Stimulated activated memory B cell treated with anti-CD40 and anti-IgM and Interleukin-4, amounts not matched to agents 10 μg/mL and 1 μg/mL and 100 μg/mL, for 72 hours (primary cell): Measurements from ENCODE around the gene CORO2B.
"Not testable (repeated sequence)": the region's sequence is repeated elsewhere in the genome, so short reads cannot be mapped to it uniquely, and the experiment has no call there.

Experiments
- ATAC-seq: fragments of 150-1000 bp; cut with Tn5 transposase; 2 replicates; pipeline ENCODE4 v1.10.0; 2021
- H3K27ac Mint-ChIP-seq: one replicate; pipeline ENCODE4 v1.8.0; 2022; ENCODE audit warnings: mild to moderate bottlenecking, mixed read lengths
- H3K27me3 Mint-ChIP-seq: one replicate; pipeline ENCODE4 v1.8.0; 2022; ENCODE audit warnings: mixed read lengths
- H3K36me3 Mint-ChIP-seq: one replicate; pipeline ENCODE4 v1.8.0; 2022; ENCODE audit warnings: mixed read lengths
- H3K4me1 Mint-ChIP-seq: one replicate; pipeline ENCODE4 v1.8.0; 2022; ENCODE audit warnings: mixed read lengths
- H3K4me3 Mint-ChIP-seq: one replicate; pipeline ENCODE4 v1.8.0; 2022; ENCODE audit warnings: mild to moderate bottlenecking, moderate library complexity, mixed read lengths
- H3K9me3 Mint-ChIP-seq: one replicate; pipeline ENCODE4 v1.8.0; 2022; ENCODE audit warnings: mixed read lengths

CORO2B gene

DNA sequence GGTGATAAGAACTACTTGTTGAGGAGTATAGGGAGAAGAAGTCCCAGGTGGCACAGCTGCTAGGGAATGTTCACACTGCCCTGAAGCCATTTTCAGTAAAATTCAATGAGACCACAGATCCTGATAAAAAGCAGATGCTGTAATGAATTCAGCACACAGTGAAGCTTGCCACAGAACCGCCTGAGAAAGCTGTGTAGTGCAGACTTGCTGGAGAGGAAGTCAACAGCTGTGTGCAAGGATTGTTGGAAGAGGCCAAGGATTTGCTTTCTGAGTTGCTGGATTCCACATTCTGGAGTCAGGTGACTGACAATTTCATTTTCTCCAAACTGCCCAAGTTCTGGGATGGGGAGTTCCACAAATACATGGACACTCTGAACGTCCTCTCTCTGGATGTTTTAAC is 171.0 kb downstream of the CORO2B start:
- no peak for ATAC-seq
- H3K27ac Mint-ChIP-seq, result no peak overlapping the region
- H3K9me3 Mint-ChIP-seq, result peaks cover 6% of the 10 kb centered on the region
- peaks cover 32% of the 10 kb centered on the region for H3K27me3 Mint-ChIP-seq
- H3K36me3 Mint-ChIP-seq, result no peaks in the 10 kb centered on the region
- peaks cover 8% of the 10 kb centered on the region for H3K4me1 Mint-ChIP-seq
- no peak overlapping the region for H3K4me3 Mint-ChIP-seq

DNA sequence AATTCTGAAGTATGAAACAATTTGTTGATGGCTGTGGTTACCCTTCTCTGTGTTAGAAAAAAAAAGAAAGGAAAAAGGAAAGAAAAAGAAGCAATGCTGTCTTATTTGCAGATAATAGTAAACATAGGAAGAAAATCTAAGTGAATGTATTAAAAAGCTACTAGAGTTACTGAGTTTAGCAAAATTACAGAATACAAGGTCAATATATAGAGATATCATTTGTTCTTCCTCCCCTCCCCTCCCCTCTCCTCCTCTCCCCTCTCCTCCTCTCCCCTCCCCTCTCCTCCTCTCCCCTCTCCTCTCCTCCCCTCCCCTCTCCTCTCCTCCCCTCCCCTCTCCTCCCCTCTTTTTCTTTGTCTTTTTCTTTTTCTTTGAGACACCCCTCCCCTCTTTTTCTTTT is 172.8 kb downstream of the CORO2B start:
- ATAC-seq, result no peak
- Mint-ChIP-seq H3K27me3 (peaks cover 37% of the 10 kb centered on the region), H3K4me3 (no peak overlapping the region), H3K4me1 (peaks cover 13% of the 10 kb centered on the region), H3K27ac (no peak overlapping the region), H3K36me3 (no peaks in the 10 kb centered on the region), H3K9me3 (peaks cover 6% of the 10 kb centered on the region)

DNA sequence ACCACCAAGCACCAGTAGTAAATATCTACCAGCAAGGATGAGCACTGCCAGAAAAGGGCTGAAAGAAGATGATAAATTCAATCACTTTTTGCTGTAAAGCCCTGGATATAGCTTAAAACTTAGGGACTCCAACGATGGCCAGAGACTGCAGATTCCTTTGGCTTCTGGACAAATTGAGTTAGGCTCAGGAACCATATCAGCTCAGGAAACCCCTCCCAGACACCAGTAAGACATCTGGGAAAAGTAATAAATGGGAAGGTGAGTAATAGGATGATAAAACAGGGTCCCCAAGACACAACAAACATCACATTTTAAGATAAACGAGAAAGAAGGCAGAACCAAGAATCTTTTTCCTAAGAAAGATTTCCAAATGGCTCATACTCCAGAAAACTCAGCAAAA is 176.9 kb downstream of the CORO2B start:
- ATAC-seq, result no peak
- peaks cover 13% of the 10 kb centered on the region for H3K4me1 Mint-ChIP-seq

DNA sequence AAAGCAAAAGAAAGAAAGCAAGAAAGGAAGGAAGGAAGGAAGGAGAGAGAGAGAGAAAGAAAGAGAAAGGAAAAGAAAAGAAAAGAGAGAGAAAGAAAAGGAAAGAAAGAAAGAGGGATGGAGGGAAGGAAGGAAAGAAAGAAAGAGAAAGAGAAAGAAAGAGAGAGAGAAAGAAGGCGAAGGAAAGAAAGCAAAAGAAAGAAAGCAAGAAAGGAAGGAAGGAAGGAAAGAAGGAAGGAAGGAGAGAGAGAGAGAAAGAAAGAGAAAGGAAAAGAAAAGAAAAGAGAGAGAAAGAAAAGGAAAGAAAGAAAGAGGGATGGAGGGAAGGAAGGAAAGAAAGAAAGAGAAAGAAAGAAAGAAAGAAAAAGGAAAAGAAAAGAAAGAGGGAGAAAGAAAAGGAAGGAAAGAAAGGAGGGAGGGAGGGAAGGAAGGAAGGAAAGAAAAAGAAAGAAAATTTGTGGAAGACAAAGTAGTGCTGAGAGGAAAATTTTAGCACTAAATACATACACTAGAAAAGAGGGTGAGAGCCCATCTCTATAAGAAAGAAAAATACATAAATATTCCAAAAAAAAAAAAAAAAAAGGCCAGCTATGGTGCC is 181.3 kb downstream of the CORO2B start:
- peaks cover 62% of the 10 kb centered on the region for H3K27me3 Mint-ChIP-seq
- not testable (repeated sequence) for H3K4me1 Mint-ChIP-seq, H3K36me3 Mint-ChIP-seq, H3K4me3 Mint-ChIP-seq, ATAC-seq, H3K9me3 Mint-ChIP-seq, H3K27ac Mint-ChIP-seq

More for the DNA sequence above, 176.9 kb downstream of the CORO2B start:
- Mint-ChIP-seq H3K4me3 (no peak overlapping the region), H3K9me3 (no peaks in the 10 kb centered on the region), H3K27me3 (peaks cover 69% of the 10 kb centered on the region), H3K27ac (no peak overlapping the region), H3K36me3 (no peaks in the 10 kb centered on the region)

DNA sequence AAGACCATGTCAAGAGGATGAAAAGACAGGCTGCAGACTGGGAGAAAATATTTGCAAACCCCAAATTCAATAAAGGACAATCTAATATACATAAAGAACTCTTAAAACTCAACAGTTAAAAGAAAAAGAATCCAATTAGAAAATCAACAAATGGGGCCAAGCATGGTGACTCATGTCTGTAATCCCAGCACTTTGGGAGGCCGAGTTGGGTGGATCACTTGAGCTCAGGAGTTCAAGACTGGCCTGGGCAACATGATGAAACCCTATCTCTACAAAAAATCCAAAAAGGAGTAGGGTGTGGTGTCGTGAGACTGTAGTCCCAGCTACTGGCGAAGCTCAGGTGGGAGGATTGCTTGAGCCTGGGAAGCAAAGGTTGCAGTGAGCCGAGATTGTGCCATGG is 184.3 kb downstream of the CORO2B start:
- no peak for ATAC-seq
- Mint-ChIP-seq H3K4me1 (no peaks in the 10 kb centered on the region), H3K9me3 (no peaks in the 10 kb centered on the region), H3K27ac (no peak overlapping the region), H3K4me3 (no peak overlapping the region), H3K27me3 (peaks cover 46% of the 10 kb centered on the region), H3K36me3 (no peaks in the 10 kb centered on the region)

DNA sequence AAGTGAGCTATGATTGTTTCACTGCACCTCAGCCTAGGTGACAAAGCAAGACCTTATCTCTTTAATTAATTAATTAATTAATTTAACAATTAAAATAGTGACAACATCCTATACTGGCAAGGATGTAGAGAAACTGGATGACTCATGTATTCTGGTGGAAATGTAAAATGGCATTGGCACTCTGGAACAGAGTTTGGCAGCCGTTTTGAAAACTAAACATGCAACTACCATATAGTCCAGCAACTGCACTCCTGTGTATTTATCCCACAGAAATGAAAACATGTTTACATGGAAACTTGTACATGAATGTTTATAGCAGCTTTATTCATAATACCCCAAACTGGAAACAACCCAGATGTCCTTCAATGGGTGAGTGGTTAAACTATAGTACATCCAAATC is 185.3 kb downstream of the CORO2B start:
- ATAC-seq, result no peak
- Mint-ChIP-seq H3K36me3 (no peaks in the 10 kb centered on the region), H3K4me1 (no peaks in the 10 kb centered on the region), H3K9me3 (no peaks in the 10 kb centered on the region), H3K4me3 (no peak overlapping the region), H3K27ac (no peak overlapping the region), H3K27me3 (peaks cover 43% of the 10 kb centered on the region)

DNA sequence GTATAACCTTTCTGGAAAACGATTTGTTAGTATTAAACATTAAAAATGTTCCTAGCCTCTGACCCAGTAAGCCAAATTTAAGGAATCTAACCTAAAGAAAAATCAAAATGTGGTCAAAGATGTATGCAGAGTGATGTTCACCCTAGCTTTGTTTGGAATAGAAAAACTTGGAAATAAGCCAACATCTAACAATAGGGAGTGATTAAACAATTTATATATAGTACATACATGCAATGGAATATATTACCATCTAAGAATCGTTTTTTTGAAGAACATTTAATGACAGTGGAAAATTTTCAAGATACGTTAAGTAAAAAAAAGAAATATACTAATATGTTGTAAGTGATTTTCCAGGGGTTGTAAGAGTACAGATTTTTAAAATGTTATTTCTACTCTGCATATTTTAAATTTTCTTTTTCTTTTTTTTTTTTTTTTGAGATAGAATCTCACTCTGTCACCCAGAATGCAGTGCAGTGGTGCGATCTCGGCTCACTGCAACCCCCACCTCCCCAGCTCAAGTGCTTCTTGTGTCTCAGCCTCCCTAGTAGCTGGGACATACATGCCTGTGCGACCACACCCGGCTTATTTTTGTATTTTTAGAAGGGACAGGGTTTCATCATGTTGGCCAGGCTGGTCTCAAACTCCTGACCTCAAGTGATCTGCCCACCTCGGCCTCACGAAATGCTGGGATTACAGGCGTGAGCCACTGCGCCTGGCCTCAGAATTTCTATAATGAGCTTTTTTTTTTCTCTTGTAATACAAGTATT is 187.0 kb downstream of the CORO2B start:
- Mint-ChIP-seq H3K27me3 (peaks cover 26% of the 10 kb centered on the region), H3K27ac (no peak overlapping the region)

DNA sequence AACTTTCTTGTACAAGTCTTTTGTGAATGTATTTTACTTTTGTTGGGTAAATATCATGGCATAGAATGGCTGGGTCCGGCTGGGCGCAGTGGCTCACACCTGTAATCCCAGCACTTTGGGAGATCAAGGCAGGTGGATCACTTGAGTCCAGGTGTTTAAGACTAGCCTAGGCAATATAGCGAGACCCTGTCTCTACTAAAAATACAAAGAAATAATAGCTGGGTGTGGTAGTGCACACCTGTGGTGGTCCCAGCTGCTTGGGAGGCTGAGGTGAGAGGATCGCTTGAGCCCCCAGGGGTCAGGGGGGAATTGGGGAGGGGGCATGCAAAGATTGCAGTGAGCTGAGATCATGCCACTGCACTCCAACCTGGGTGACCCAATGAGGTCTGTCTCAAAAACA is 189.0 kb downstream of the CORO2B start:
- Mint-ChIP-seq H3K27ac (no peak overlapping the region), H3K4me1 (no peaks in the 10 kb centered on the region), H3K36me3 (no peaks in the 10 kb centered on the region), H3K9me3 (no peaks in the 10 kb centered on the region), H3K27me3 (peaks cover 22% of the 10 kb centered on the region), H3K4me3 (no peak overlapping the region)
- no peak for ATAC-seq

More for the DNA sequence above, 187.0 kb downstream of the CORO2B start:
- H3K36me3 Mint-ChIP-seq, result no peaks in the 10 kb centered on the region
- no peak overlapping the region for H3K4me3 Mint-ChIP-seq
- H3K4me1 Mint-ChIP-seq, result no peaks in the 10 kb centered on the region
- no peak for ATAC-seq
- no peaks in the 10 kb centered on the region for H3K9me3 Mint-ChIP-seq

DNA sequence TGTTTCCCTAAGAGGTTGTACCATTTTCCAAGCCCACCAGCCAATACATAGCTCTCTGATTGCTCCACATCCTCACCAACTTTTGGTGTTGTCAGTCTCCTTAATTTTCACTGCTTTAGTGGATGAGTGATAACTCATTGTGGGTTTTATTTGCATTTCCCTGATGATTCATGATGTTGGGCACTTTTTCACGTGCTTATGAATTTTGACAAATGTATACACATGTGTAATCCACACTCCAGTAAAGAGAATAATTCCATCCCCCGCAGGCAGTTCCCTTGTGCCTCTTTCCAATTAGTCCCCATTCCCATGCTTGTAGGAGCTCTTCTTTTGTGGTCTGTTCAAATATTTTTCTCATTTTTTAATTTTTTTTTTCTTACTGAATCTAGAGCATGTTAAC is 189.5 kb downstream of the CORO2B start:
- Mint-ChIP-seq H3K27me3 (peaks cover 22% of the 10 kb centered on the region), H3K4me1 (no peaks in the 10 kb centered on the region), H3K36me3 (no peaks in the 10 kb centered on the region), H3K9me3 (no peaks in the 10 kb centered on the region), H3K4me3 (no peak overlapping the region), H3K27ac (no peak overlapping the region)
- ATAC-seq, result no peak

DNA sequence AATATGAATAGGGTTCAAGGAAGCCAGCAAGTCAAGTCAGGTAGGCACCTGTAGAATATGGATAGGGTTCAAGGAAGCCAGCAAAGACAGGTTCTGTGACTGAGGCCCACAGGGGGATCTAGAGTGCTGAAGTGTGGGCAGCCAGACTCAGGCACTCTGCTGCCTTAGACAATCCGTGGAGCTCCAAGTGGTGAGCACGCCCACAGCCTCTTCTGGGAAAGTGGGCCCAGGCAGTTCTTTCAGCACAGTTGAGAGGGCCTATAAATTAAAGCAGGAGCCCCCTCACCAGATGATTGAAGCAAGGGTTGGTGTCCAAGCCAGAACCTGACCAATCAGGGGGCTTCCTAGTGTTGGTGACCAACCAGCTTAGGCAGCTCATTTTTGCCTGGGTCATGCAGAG is 190.9 kb downstream of the CORO2B start:
- no peak overlapping the region for H3K27ac Mint-ChIP-seq
- no peak overlapping the region for H3K4me3 Mint-ChIP-seq
- H3K4me1 Mint-ChIP-seq, result no peaks in the 10 kb centered on the region
- H3K9me3 Mint-ChIP-seq, result no peaks in the 10 kb centered on the region
- ATAC-seq, result no peak
- peaks cover 15% of the 10 kb centered on the region for H3K27me3 Mint-ChIP-seq
- H3K36me3 Mint-ChIP-seq, result no peaks in the 10 kb centered on the region

DNA sequence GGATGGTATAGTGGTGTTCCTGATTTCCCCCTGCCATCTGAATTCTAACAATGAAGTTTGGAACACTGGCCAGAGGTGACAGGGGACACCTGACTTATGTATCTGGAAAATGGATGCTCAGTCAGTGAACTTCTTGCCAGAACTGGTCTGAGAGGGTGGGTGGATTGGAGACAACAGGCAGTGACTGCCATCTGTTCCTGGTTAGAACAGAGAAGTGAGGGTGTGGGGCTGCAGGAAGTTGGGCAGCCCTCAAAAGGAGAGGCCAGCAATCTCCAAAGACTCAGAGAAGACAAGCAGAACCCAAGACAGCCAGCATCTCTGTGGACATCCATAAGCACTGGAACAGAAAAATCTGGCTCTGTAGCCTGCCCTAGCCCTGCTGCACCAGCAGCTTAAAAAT is 191.4 kb downstream of the CORO2B start:
- Mint-ChIP-seq H3K27me3 (peaks cover 10% of the 10 kb centered on the region), H3K4me1 (no peaks in the 10 kb centered on the region), H3K4me3 (no peak overlapping the region), H3K27ac (no peak overlapping the region), H3K36me3 (no peaks in the 10 kb centered on the region), H3K9me3 (no peaks in the 10 kb centered on the region)
- no peak for ATAC-seq

DNA sequence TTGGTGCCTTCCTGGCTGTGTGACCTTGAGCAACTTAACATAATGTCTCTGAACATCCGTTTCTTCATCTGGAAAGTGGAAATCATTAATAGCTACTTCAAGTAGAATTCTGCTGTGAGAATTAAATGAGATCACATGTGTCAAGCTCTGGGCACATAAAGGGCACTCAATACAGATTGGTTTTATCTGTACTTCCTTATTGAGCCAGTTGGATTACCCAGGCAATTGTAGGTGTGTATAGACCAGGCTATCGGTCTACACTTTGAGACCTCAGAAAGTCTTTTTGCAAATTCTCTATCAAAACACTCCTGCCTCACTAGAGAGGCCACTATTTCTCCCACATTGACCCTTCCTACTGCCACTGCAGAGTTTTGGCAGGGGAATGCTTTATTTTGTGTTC is 194.2 kb downstream of the CORO2B start:
- Mint-ChIP-seq H3K9me3 (no peaks in the 10 kb centered on the region), H3K27ac (no peak overlapping the region), H3K27me3 (peaks cover 8% of the 10 kb centered on the region), H3K4me3 (no peak overlapping the region), H3K36me3 (no peaks in the 10 kb centered on the region), H3K4me1 (no peaks in the 10 kb centered on the region)
- no peak for ATAC-seq

DNA sequence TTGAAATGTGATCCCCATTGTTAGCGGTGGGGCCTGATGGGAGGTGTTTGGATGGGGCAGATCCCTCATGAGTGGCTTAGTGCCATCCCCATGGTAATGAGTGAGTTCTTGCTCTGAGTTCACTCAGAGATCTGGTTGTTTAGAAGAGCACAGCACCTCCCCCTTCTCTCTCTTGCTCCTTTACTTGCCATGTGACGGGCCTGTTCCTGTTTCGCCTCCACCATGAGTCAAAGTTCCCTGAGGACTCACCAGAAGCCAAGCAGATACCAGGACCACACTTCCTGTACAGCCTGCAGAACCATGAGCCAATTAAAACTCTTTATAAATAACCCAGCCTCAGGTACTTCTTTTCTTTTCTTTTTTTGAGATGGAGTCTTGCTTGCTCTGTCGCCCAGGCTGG is 195.3 kb downstream of the CORO2B start:
- Mint-ChIP-seq H3K36me3 (no peaks in the 10 kb centered on the region), H3K9me3 (no peaks in the 10 kb centered on the region), H3K27me3 (no peaks in the 10 kb centered on the region), H3K27ac (no peak overlapping the region), H3K4me3 (no peak overlapping the region), H3K4me1 (no peaks in the 10 kb centered on the region)
- ATAC-seq, result no peak

DNA sequence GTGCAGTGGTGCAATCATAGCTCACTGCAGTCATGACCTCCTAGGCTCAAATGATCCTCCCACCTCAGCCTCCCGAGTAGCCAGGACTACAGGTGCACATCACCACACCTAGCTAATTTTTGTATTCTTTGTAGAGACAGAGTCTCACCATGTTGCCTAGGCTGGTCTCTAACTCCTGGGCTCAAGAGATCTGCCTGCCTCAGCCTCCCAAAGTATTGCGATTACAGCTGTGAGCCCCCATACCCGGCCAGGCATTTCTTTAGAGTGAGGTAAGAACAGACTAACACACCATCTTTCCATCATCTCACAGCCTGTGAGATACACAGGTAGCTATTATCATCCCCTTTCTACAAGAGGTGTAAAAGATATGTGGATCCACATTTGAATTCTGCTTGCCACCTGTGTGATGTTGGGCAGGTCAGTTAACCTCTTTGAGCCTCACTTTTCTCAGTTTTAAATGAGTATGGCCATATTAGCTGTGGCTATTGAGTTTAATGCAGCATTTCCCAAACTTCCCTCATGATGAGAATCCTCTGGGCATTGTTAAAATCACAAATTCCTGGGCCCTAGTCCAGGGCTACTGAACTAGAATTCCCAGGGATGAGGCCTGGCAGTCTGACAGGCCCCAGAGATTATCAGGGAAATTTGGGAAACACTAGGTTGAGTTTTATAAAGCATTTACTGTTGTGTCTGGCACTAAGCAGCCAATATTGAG is 195.9 kb downstream of the CORO2B start:
- Mint-ChIP-seq H3K36me3 (peaks cover 4% of the 10 kb centered on the region), H3K4me1 (no peaks in the 10 kb centered on the region), H3K4me3 (no peak overlapping the region), H3K9me3 (no peaks in the 10 kb centered on the region), H3K27me3 (no peaks in the 10 kb centered on the region), H3K27ac (no peak overlapping the region)
- ATAC-seq, result no peak

DNA sequence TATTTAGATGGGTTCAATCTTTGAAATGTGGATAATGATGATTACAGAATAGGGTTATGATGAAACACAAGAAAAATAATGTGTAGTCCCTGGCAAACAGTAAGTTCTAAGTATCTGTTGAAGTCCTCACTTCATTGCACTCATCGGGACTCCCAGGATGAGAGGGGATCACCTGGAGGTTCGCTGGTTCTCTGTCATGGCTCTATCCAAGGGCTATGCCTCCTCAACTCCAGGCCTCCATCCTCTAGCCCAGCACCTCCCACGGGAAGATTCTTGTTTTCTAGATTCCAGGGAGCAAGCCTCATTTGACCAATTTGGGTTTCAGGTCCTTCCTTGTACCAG is 196.4 kb downstream of the CORO2B start:
- Mint-ChIP-seq H3K4me3 (no peak overlapping the region), H3K9me3 (no peaks in the 10 kb centered on the region), H3K27ac (no peak overlapping the region), H3K4me1 (no peaks in the 10 kb centered on the region), H3K27me3 (no peaks in the 10 kb centered on the region), H3K36me3 (peaks cover 9% of the 10 kb centered on the region)
- no peak for ATAC-seq
